Right ventricle myocardium inferior (tissue), 1 donor: ENCODE results near the gene TBX20. TPM values are rescaled to one million over a fixed set of nuclear protein-coding genes. Genes with fewer than 3 reads are reported as not detected.
A peak's percentile ranks its signal among the peaks of the same experiment; 100 is the strongest.
"Not testable (repeated sequence)": the region's sequence is repeated elsewhere in the genome, so short reads cannot be mapped to it uniquely, and the experiment has no call there.

Experiments
- ATAC-seq: fragments of 200-7000 bp; cut with Tn5 transposase; one replicate; pipeline ENCODE4 v1.9.1; 2020; ENCODE audit warnings: mild to moderate bottlenecking, moderate library complexity
- DNase-seq: peaks from one replicate; pipeline ENCODE4 v3.0.0; 2021; ENCODE audit errors: missing footprints
- intact Hi-C: fragments of 100-400 bp; cut with DNase I; formaldehyde crosslinking; loops from one replicate; pipeline ENCODE4 v1.11.0; 2022
- total RNA-seq: library from RNA; stranded (reverse); fragmentation: NEBNext Ultra II Directional; extraction: Animal tissue kit (Norgen Biotek cat#: 25700); gene quantifications from one replicate; pipeline ENCODE4 v1.2.1, GENCODE V29; 2021
- donor health status: DM: no; HTN: yes; CAD: no; lungs with severe emphysema.

Gene TBX20
- total RNA-seq, 1 donor from 2014 or later = 138 TPM

DNA sequence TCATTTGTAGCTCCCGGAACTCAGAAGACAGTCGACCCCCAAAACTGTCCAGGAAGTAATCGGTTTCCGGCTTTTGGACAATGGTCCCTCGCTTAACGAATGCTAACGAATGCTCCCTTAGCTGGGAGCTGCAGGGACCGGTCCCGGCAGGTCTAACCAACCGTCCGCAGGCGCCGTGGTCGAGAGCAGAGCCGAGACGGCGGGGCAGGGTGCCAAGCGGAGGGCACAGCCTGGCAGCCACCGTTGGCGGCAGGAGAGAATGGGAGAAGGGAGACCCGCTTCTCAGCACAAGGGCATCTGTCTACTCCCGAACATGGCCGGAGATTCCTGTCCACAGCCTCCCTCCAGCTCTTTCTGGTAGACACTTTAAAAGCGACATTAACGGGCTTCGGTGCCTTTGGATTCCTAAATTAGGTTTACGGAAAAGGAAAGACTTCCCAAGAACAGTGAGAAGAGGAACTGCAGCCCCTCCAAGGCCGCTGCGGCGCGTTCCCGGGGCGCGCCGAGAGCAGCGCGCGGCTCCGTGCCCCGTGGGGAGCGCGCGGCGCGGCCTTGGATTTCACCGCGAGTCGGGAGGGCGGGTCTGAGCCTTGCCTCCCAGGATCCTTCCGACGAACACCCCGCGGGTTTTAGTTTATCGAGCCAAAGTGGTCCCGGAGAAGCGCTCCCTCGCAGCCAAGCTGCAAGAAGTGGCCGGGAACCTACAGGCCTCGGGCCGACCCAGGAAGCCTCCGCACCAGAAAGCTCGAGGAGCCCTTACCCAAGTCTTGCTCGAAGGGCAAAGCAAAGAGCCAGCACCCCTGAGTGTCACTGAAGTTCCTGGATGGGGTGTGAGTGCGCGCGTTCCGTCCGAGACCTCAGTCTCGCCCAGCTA, 3.6 kb upstream of the TBX20 start:
- ATAC-seq (peak; percentile 30), DNase-seq (peak; percentile 68)
- intact Hi-C loops = loop anchor here (5.0 kb wide), 1 partner anchor 55 kb away; no protein-coding TSS in a partner anchor

DNA sequence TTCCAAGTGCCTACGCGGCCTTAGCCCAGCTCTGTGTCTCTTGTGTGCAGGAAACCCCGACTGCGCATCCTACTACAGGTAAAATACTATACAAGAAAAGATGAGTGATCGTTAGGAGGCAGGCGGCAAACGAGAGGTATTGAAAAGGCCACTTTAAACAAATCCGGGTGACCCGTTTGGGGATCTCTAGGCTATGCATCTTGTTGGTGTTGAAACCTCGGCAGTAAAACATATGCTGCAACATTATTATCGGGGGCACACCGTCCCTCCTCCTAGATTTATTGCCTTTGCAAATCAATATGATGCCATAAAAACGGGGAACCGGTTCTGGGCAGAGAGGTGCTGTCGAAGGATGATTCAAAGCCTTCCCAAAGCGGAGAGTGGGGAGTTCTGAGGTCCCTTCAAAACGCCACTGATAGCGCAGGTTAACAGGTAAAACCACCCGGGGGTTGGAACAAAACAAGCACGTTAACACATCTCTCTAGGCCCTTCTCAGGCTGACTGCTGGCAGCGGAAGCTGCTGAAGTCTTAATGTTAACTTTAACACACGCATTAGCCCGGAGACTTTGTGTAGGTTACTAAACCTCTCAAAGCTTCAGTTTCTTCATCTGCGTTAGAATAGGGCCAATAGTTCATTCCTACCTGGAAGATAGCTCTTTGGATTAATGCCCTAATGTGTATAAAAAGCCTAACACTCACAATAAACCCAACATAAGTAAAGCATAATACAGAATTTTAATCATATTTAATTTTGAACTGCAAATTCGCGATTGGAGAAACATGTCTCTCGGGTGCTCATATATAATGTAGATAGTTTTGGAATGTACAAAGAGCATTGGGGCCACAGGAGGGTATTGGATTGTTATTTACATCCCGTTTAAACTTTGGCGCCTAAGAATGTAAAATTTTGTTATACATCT, 2.6 kb upstream of the TBX20 start:
- ATAC-seq = no peak
- DNase-seq = no peak
- intact Hi-C loops = loop anchor here (5.0 kb wide), 1 partner anchor 56 kb away; no protein-coding TSS in a partner anchor

DNA sequence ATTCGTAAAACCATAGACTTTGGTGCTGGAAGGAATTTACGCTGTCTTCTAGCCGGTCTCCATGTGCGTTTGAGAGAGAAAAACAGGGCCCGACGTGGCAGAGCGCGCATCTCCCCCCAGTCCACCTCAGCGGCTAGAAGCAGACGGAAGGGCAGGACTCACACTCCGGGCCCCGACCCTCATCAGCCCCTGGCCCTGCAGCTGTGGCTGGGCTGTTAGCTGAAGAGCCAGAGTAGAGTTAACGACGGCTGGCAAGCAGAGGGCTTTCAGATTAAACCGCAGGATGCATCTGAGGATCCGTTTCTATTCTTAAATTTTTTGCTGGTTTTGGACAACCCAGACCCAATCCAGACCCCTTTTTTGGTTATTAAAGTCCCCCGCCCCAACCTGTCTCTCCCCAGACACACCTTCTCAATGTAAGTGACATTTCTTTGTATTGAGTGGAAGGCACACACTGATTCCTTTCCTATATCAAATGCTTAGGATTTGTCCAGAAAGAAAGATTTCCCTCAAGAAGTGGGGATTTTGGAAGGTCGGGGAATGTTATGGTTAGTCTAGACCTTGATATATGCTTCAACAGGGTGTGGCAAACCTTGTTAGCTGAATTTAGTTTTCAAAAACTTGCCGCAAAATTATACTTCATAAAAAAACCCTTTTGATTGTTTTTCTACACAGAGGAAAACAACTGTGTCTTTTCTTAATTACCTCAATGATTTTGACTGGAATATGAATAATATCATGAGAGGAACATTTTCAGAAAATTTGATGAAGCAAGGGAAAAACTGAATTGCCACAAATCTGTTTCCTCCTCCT, 1.7 kb upstream of the TBX20 start:
- peak; percentile 69 for DNase-seq
- ATAC-seq = no peak
- intact Hi-C loops = loop anchor here (5.0 kb wide), 1 partner anchor 57 kb away; no protein-coding TSS in a partner anchor

DNA sequence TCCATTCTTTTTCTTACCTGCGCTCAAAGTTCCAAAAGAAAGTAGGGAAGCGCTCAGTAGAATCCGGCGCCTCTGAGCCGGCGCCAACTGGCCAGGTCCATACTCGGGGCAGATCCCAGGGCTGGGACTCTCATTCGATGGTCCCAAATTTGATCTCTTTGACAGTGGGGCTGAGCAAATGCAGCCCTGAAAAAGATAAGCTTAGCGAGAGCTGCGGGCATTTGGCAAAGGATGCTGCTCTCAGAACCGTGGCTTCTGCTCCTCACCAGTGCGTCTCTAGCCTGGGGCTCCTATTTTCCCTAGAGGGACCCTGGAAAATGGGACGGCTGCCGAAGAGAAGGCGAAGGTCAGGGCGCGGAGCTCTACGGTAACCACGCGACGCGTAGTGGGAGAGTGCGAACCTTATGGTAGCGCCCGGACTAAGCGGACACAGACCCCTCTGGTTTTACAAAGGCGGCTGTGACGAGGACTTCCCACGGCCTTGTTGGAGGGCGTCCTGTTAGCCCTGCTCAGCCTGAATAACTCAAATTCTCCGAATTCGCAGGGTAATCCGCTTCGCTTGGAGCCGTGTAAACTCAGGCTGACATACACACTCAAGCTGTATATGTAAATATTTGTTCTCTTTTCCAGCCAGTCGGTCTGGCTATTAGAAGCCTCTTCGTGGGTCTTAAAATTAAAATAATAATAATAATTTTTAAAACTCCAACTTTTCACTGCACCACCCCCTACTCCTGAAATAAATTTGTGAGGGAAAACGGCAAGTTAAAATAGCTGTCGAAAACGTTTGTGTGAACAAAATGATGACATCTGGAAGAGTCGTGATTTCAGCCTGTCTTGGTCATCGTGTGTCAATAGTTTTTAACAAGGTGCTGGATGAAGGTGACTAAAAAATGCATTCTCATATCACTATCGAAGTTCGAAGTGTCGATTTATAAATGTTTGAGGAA, 869 bp upstream of the TBX20 start:
- ATAC-seq = peak; percentile 26
- intact Hi-C loops = loop anchor here (5.0 kb wide), 1 partner anchor 58 kb away; no protein-coding TSS in a partner anchor
- peak; percentile 75 for DNase-seq

DNA sequence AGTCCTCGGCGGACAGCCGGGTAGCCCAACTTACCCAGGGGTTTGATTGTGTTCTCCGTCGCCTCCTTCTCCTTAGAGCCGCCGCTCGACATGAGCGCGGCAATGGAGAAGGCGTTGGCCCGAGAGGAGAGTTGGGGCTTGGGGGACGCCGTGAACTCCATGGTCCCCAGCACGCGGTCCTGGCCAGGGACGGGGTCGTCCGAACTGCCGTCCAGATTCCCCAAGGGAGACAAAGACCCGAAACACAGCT, 515 bp downstream of the TBX20 start:
- ATAC-seq = no peak
- intact Hi-C loops = loop anchor here (2.0 kb wide), 3 partner anchors 121 to 265 kb away; no protein-coding TSS in a partner anchor

DNA sequence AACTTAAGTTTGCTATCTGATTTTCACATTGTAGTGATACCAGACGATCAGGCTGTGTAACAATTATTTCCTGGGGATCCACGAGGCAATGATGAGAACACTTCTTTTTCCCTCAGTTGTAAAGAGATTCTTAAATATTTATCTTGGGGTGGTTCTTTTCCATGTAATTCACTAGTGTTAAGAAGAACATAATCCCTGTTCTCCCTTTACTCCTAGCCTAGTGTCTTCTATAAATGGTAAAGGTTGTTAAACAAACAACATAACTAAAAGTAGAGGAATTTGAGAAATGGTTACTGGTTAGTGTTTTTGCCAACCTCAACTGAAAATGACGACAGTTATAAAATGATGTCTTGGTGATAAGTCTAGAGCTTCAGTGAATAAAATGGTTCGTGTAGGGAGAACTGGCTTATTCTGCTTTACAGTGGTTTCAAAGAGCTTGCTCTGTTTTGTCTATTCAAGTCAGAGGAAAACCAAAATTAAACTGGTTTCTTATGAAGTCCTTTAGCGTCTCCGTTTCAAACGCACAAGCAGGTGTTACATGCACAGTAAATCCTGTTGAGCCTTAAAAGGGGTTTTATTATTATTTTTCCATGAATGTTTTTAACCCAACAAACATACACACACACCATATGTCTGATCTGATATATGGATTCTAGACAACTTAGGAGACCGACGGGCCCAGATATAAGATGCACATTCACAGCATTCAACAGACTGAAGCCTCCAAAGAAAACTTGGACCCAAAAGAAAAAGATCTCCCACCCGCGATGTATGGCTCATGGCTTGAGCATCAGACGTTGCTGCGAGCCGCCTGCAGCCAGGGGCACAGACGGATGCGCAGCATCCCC, 1.1 kb downstream of the TBX20 start:
- intact Hi-C loops = loop anchor here (2.0 kb wide), 3 partner anchors 122 to 266 kb away; no protein-coding TSS in a partner anchor
- no peak for DNase-seq
- no peak for ATAC-seq

More for the DNA sequence above, 515 bp downstream of the TBX20 start:
- no peak for DNase-seq

DNA sequence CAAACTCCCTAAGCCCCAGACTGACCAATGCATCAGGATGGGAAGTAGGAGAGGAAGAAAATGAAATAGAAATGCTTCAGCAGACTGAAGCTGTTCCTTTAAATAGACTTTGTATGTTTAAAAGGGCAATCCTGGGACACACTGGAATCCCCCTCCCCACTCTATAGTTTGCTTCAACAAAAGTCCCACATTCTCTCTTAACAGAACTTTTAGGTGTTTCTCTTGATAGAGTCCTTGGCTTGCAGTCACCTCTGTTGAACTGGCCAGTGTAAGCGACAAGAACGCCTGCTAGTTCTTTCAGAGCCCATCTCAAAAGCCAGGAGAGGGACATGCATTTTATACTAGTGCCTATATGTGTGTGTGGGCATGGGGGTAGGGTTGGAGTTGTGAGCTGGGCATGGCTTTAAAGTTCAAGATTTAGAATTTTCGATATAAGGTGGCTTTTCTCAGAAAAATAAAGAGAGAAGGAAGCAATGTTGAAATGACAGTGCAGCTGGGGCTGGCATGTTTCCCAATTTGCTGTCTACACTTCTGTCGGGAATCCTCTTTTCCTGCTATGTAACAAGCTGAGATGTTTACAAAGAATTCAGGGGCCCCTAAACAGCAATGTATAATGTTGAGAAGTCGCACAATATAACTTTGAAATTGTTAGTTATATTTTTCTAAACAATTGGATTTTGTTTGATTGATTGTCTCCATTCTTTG, 2.1 kb downstream of the TBX20 start:
- ATAC-seq (no peak), DNase-seq (no peak)
- intact Hi-C loops = loop anchor here (2.0 kb wide), 3 partner anchors 123 to 267 kb away; no protein-coding TSS in a partner anchor

DNA sequence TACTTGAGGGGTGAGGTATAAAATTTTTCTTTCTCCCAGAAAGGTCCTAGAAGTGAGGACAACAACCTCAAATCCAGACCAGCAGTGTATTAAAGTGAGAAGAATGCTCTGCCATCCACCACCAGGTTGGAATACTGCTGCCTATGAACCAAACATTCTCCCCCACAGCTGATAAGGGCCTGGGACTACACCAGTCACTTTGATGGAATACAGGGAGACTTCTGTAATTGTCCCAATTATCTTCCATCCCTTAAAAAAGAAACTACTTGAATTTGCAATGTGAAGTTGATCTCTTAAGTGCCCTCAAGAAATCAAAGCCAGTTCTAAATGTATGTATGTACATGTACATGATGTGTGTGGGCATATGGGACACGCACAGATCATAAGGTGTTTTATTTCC, 3.0 kb downstream of the TBX20 start:
- intact Hi-C loops = no loop called here
- ATAC-seq = no peak

DNA sequence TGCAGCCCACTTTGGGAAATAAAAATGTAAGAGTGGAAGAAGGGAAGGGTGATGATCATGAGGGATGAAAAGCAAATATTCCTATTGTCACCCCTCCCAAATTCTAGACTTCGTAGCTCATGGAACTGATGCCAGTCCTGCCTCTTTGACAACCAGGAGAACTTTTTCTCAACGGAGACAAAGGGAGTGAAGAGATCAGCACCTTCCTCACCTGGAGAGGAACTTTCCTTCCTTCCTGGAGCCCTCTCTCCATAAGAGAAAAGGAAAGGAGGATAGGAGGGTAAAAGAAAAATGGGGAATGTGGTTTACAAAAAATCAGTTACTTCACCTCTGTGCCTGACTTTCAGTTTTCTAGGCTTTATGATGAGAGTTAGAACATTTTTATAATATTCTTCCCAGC, 3.4 kb downstream of the TBX20 start:
- ATAC-seq (no peak), DNase-seq (no peak)
- intact Hi-C loops = no loop called here

More for the DNA sequence above, 3.0 kb downstream of the TBX20 start:
- no peak for DNase-seq

DNA sequence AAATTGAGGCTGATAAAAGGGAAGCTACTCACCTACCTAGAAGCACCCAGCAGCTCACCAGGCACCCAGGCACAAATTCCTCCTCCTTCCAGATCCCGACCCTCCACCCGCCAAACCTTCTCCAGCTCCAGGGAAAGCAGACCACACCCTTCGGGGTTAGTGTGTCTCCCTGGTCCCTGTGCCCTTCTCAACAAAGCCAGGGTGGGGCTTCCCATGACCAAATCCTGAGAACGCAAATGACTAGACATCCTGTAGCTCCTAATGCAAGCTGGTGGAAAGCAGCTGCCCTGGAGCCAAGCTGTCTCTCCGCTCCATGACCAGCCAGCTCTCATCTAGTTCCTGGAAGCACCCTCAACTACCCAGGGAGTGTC, 4.4 kb downstream of the TBX20 start:
- DNase-seq = no peak
- intact Hi-C loops = no loop called here

DNA sequence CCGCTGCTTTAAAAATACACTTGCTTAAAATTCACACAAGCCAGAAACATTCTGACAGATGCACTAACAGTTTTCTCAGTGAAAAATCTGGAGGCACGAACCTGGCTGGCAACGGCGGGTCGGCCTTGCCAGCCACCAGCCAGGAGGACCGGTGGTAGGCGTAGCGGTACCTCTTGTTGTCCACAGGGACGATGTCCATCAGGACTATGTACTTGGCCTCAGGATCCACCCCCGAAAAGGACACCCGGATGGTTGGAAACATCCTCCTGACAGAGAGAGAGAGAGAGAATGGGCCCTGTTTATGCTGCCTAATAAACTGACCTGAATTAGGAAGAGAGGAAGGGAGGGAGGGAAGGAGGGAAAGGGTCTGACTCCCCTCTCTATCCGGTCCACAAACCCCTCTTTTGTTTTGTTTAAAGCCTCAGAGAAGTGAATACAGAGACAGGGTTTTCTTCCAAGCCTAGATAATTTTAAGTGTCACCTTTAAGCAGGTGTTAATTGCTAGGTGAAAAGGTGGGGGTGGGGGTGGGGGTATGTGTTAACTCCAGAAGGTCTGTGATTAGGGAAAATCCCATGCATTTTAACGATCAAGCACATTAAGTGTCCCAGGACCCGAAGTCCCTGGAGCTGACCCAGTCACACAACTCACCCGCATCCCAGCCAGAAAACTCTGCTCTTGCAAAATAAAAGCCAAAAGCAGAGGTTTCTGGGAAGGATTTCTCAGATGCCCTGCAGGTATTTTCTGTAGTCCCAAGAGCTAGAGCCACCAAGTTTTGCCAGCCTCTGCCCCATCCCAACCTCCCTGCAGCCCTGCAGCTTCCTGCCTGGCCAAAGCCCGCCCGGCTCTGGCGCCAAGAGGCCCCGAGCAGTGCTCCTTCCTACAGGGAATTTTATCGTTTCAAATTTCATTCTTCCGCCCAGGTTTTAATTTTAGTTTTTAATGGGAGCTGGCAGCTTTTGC, 5.0 kb downstream of the TBX20 start:
- DNase-seq (no peak), ATAC-seq (no peak)
- intact Hi-C loops = no loop called here

More for the DNA sequence above, 4.4 kb downstream of the TBX20 start:
- ATAC-seq = no peak

DNA sequence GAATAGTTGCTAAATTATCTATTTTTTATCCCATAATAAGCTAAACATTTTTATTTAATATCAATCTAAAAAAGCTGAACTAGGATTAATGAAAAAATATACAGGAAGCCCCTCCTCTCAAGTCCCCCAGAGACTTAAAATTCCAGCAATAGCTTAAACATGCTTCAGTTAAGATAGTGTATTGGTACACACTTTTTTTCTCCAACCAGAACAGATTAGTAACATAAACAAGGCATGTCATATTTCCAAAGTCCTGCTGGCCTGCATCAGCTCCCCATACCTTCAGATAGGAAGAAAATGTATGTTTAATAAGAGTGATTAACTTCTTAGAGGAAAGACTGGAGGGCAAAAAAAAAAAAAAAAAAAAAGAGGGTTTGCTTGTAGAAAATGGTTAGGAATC, 7.1 kb downstream of the TBX20 start:
- intact Hi-C loops = no loop called here

DNA sequence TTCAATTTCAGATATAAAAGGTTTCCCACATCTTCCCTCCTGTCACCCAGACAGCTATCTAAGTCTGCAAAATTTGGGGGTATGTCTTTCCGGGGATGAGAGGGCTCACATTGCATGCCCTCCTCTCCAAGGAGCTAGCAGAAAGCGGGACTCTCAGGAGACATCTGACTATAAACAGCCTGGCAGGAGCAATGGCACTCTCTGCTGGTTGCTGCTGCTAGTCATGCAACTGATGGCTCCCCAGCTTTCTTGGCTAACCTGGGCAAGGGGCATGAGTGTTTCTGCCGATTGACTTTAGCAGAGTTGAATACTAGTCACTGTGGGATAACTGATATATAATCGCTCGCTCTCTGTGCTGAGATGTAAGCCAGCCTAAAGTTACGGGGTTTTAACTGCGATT, 12.0 kb downstream of the TBX20 start:
- ATAC-seq = no peak
- intact Hi-C loops = no loop called here
- no peak for DNase-seq

More for the DNA sequence above, 7.1 kb downstream of the TBX20 start:
- ATAC-seq (no peak), DNase-seq (no peak)

DNA sequence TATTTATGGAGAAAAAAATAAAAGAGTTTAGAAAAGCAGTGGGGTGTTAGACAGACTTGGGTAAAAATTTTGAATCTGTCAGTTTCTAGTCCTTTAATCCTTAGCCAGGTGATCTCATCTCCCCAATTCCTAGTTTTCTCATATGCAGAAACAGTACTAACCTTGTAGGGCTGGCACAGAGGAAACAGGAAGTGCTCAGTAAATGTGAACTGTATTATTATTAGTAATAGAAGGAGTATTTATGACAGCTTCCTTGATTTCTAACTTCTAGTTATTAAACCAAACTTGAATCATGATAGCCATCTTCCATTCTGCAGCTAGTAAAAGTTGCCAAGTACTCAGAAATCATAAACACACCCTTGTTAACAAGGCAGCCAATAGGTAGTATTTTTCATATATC, 12.5 kb downstream of the TBX20 start:
- DNase-seq = no peak
- no peak for ATAC-seq
- intact Hi-C loops = no loop called here

DNA sequence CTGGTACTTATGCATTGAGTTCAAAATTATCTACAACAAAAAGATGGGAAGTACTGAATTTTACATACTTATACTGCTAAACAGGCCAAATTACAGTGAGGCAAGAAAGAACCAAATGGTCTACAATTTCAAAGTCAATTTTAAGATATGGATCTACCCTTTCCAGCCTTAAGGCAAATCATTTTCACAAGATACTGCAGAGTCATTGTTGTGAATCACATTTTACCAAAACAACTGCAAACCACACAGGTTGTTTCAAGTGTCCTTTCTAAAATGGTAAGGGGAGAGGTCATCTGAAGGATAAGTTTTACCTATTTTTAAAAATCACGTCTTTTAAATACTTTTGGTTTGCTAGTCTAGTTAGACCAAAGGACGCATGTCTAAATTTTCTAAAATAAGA, 12.9 kb downstream of the TBX20 start:
- intact Hi-C loops, ATAC-seq, DNase-seq: not testable (repeated sequence)
